GM12878 (cell line): Measurements from ENCODE around the gene ZNF366.

Source experiments
- CTCF ChIP-seq, 3 experiments: IDR thresholded peaks in 2 of 3; conservative IDR thresholded peaks in 1 of 3; 2 replicates each; pipeline ENCODE4 v1.5.1; 2011; ENCODE audit warnings: low read depth in 3 of 3, low read length in 3 of 3, mild to moderate bottlenecking in 3 of 3, control low read depth in 2 of 3, moderate library complexity in 2 of 3, inconsistent platforms in 1 of 3, mixed read lengths in 1 of 3; ENCODE audit not compliant: control insufficient read depth in 2 of 3, insufficient read depth in 1 of 3; ENCODE audit errors: extremely low read depth in 1 of 3
- EZH2 ChIP-seq: IDR thresholded peaks from 2 replicates; pipeline ENCODE4 v1.6.1; 2012; ENCODE audit warnings: low read depth, mild to moderate bottlenecking, control low read depth, inconsistent platforms, low read length, borderline replicate concordance; ENCODE audit not compliant: control insufficient read depth
- GABPA ChIP-seq: IDR thresholded peaks from 2 replicates; pipeline ENCODE4 v1.6.1; 2014; ENCODE audit warnings: antibody characterized with exemption, low read depth, mild to moderate bottlenecking, inconsistent platforms

GRCh38 chr5:72554897-72555296 lies 47.7 kb upstream of the ZNF366 start:
- no peak for TF ChIP-seq CTCF (IDR thresholded peaks at IDR 0.05 in 2 of 3, conservative IDR thresholded peaks at IDR 0.05 in 1 of 3; ENCODE audit: control insufficient read depth in 2 of 3, extremely low read depth in 1 of 3, insufficient read depth in 1 of 3, low read depth in 3 of 3, low read length in 3 of 3)
- TF ChIP-seq GABPA = no peak
- no peak for TF ChIP-seq EZH2
